GM18909 (cell line): ENCODE data around the gene GEN1.

Experiments used
- ATAC-seq: cut with Tn5 transposase; IDR thresholded peaks from one replicate; pipeline ENCODE4 v1.9.1; 2021; ENCODE audit warnings: mild to moderate bottlenecking; ENCODE audit not compliant: unreplicated experiment, poor library complexity

GEN1 gene

GRCh38 chr2:17753803-17754663 lies at the start of gene GEN1, which contains the start of gene SMC6:
Gene GEN1, plus strand, starts transcription at chr2:17754138. Its CDS starts 5,806 bp downstream, at chr2:17759944.
Gene SMC6, minus strand, starts transcription at chr2:17753810. Its CDS starts 7,864 bp downstream, at chr2:17745946.
- peak; percentile 79 for ATAC-seq

- ATAC-seq, result no peak
These were observed 47.1 kb upstream of the GEN1 start for GRCh38 chr2:17706845-17707244.

GRCh38 chr2:17708501-17708900 lies 45.4 kb upstream of the GEN1 start:
- ATAC-seq, result no peak

- ATAC-seq, result no peak
These were observed 44.0 kb upstream of the GEN1 start for GRCh38 chr2:17709897-17710296.

- no peak for ATAC-seq
These were observed 43.2 kb upstream of the GEN1 start for GRCh38 chr2:17710547-17711248.

- ATAC-seq, result no peak
These were observed 40.6 kb upstream of the GEN1 start for GRCh38 chr2:17713291-17713690.

- no peak for ATAC-seq
These were observed 36.3 kb upstream of the GEN1 start for GRCh38 chr2:17717666-17718065.

- no peak for ATAC-seq
These were observed 35.2 kb upstream of the GEN1 start for GRCh38 chr2:17718689-17719088.

GRCh38 chr2:17719562-17720371 lies 34.2 kb upstream of the GEN1 start:
- ATAC-seq, result peak; percentile 71

GRCh38 chr2:17728210-17728609 lies 25.7 kb upstream of the GEN1 start:
- no peak for ATAC-seq

- no peak for ATAC-seq
These were observed 24.1 kb upstream of the GEN1 start for GRCh38 chr2:17729880-17730279.

GRCh38 chr2:17733599-17733998 lies 20.3 kb upstream of the GEN1 start:
- ATAC-seq, result no peak

- ATAC-seq, result no peak
These were observed 18.1 kb upstream of the GEN1 start for GRCh38 chr2:17735864-17736263.

GRCh38 chr2:17736989-17737388 lies 16.9 kb upstream of the GEN1 start:
- no peak for ATAC-seq

GRCh38 chr2:17740203-17740602 lies 13.7 kb upstream of the GEN1 start:
- no peak for ATAC-seq

- no peak for ATAC-seq
These were observed 6.1 kb upstream of the GEN1 start for GRCh38 chr2:17747684-17748452.

- ATAC-seq, result no peak
These were observed 5.2 kb upstream of the GEN1 start for GRCh38 chr2:17748745-17749144.

GRCh38 chr2:17749753-17750438 lies 4.0 kb upstream of the GEN1 start:
- ATAC-seq, result peak; percentile 26

GRCh38 chr2:17752246-17752645 lies 1.7 kb upstream of the GEN1 start:
- ATAC-seq, result peak; percentile 18
